B cell (primary cell): Measurements from ENCODE around the gene CMTM7. TPM values are rescaled to one million over a fixed set of nuclear protein-coding genes. Genes with fewer than 3 reads are reported as not detected.

Source experiments
- ATAC-seq: fragments of 200-7000 bp; cut with Tn5 transposase; one replicate; pipeline ENCODE4 v1.10.0; 2021; ENCODE audit warnings: low read depth, mild to moderate bottlenecking, moderate number of reproducible peaks, moderate library complexity
- CTCF ChIA-PET: fragments of 350-600 bp; sonication (Branson Sonifier 250); formaldehyde crosslinking; loops from one replicate; lab custom pipeline; 2021; ENCODE audit warnings: antibody characterized with exemption, inconsistent platforms; lab: Charles Lee
- POLR2A ChIA-PET: fragments of 350-600 bp; sonication (Branson Sonifier 250); formaldehyde crosslinking; loops from one replicate; lab custom pipeline; 2021; ENCODE audit warnings: antibody characterized with exemption; lab: Charles Lee
- DNase-seq: peaks from one replicate; pipeline ENCODE4 v3.0.0; 2013
- H2AFZ ChIP-seq: 2 replicates; pipeline ENCODE4 v1.6.1; 2012; ENCODE audit warnings: mild to moderate bottlenecking, low read depth, low read length; ENCODE audit not compliant: insufficient read depth, poor library complexity, severe bottlenecking
- H3K27ac ChIP-seq, 2 donors: 1 replicate in 1 of 2; 2 replicates in 1 of 2; pipeline ENCODE4 v1.5.1; 2012 to 2013; ENCODE audit warnings: low read length in 2 of 2, mild to moderate bottlenecking in 2 of 2, moderate library complexity in 1 of 2
- H3K27me3 ChIP-seq, 4 experiments: fragments of 200-600 bp in 1 of 4; sonication (generic) in 1 of 4; replicated peaks in 1 of 4; 1 replicate in 2 of 4; 2 replicates in 2 of 4; pipeline versions ENCODE4 v1.6.1 to v1.7.0; 2013 to 2016; ENCODE audit warnings: low read length in 3 of 4, mild to moderate bottlenecking in 2 of 4, mixed read lengths in 1 of 4, moderate library complexity in 1 of 4; ENCODE audit not compliant: insufficient read depth in 4 of 4, control insufficient read depth in 3 of 4; ENCODE audit errors: control extremely low read depth in 1 of 4
- H3K36me3 ChIP-seq, 2 experiments: replicated peaks in 1 of 2; 1 replicate in 1 of 2; 2 replicates in 1 of 2; pipeline versions ENCODE4 v1.6.1 to v1.7.1; 2013; ENCODE audit warnings: low read length in 1 of 2; ENCODE audit not compliant: insufficient read depth in 2 of 2, control insufficient read depth in 1 of 2; ENCODE audit errors: control extremely low read depth in 1 of 2, extremely low read depth in 1 of 2
- H3K4me1 ChIP-seq, 2 donors: fragments of 200-600 bp in 1 of 2; sonication (generic) in 1 of 2; 1 replicate in 1 of 2; 2 replicates in 1 of 2; pipeline versions ENCODE4 v1.5.1 to v1.6.1; 2013 to 2017; ENCODE audit warnings: low read length in 2 of 2; ENCODE audit not compliant: control insufficient read depth in 2 of 2, insufficient read depth in 2 of 2
- H3K4me2 ChIP-seq: replicated peaks from 2 replicates; pipeline ENCODE3; 2012; ENCODE audit warnings: mild to moderate bottlenecking, low read depth, low read length; ENCODE audit not compliant: poor library complexity, severe bottlenecking
- H3K4me3 ChIP-seq, 5 experiments: fragments of 200-600 bp in 1 of 5; sonication (generic) in 1 of 5; 1 replicate in 3 of 5; 2 replicates in 2 of 5; pipeline versions ENCODE4 v1.5.1 to v1.7.0; 2011 to 2016; ENCODE audit warnings: low read length in 4 of 5, mild to moderate bottlenecking in 4 of 5, low read depth in 2 of 5, control low read depth in 1 of 5, moderate library complexity in 1 of 5; ENCODE audit not compliant: insufficient read depth in 1 of 5; ENCODE audit errors: control extremely low read depth in 1 of 5, extremely low read depth in 1 of 5
- H3K79me2 ChIP-seq: fragments of 200-600 bp; sonication (generic); one replicate; pipeline ENCODE4 v1.6.0; 2016; ENCODE audit warnings: low read length; ENCODE audit not compliant: control insufficient read depth, insufficient read depth
- H3K9ac ChIP-seq: fragments of 200-600 bp; sonication (generic); 2 replicates; pipeline ENCODE4 v1.6.1; 2017; ENCODE audit warnings: mild to moderate bottlenecking, low read length, moderate library complexity
- H3K9me3 ChIP-seq, 3 donors: one replicate each; pipeline versions ENCODE4 v1.6.1 to v1.7.1; 2013; ENCODE audit warnings: low read length in 2 of 3; ENCODE audit not compliant: control insufficient read depth in 2 of 3, insufficient read depth in 1 of 3; ENCODE audit errors: control extremely low read depth in 1 of 3
- H4K20me1 ChIP-seq: 2 replicates; pipeline ENCODE4 v1.6.0; 2012; ENCODE audit warnings: mild to moderate bottlenecking, low read length; ENCODE audit not compliant: insufficient read depth, control insufficient read depth, poor library complexity, severe bottlenecking
- H3K27ac Mint-ChIP-seq: one replicate; pipeline ENCODE4 v1.8.0; 2021; ENCODE audit warnings: mixed read lengths
- H3K27me3 Mint-ChIP-seq: one replicate; pipeline ENCODE4 v1.8.0; 2021; ENCODE audit warnings: mixed read lengths
- H3K4me1 Mint-ChIP-seq: one replicate; pipeline ENCODE4 v1.8.0; 2021; ENCODE audit warnings: mixed read lengths
- H3K4me3 Mint-ChIP-seq: one replicate; pipeline ENCODE4 v1.8.0; 2021; ENCODE audit warnings: mixed read lengths
- H3K9me3 Mint-ChIP-seq: one replicate; pipeline ENCODE4 v1.8.0; 2022; ENCODE audit warnings: mixed read lengths; ENCODE audit not compliant: insufficient read depth
- EZH2 ChIP-seq: IDR thresholded peaks from 2 replicates; pipeline ENCODE4 v1.6.1; 2012; ENCODE audit warnings: borderline replicate concordance, low read depth, mild to moderate bottlenecking, moderate library complexity, low read length; ENCODE audit not compliant: insufficient read depth, poor library complexity, severe bottlenecking
- WGBS: methylation state at CpG from one replicate; pipeline ENCODE4 v1.1.5; 2013; ENCODE audit warnings: missing lambda C conversion rate; ENCODE audit not compliant: insufficient coverage; 5-methylcytosine and 5-hydroxymethylcytosine counted together
- intact Hi-C: fragments of 100-400 bp; cut with micrococcal nuclease; formaldehyde crosslinking; loops from one replicate; pipeline ENCODE4 v1.10.0; 2022
- polyA plus RNA-seq: library from polyadenylated mRNA; depleted of rRNA; stranded (reverse); fragments of >200 nt; gene quantifications from 2 replicates; pipeline ENCODE4 v1.2.3, GENCODE V29; 2012
- total RNA-seq, 2 donors: library from RNA; stranded (reverse); fragments of 120-200 nt in 1 of 2; gene quantifications; 1 replicate in 1 of 2; 2 replicates in 1 of 2; pipeline versions ENCODE4 v1.2.3 to v1.2.4, GENCODE V29; 2013 to 2022
- TF ChIP-seq, protein P1 (sequence below): fragments of 200-600 bp; IDR thresholded peaks from one replicate; pipeline ENCODE4 v1.8.0; 2022; ENCODE audit warnings: antibody characterized with exemption, mild to moderate bottlenecking

The CMTM7 gene
- total and polyA plus RNA-seq, 2 donors (not counting 1 experiment from before 2014, with no cell fraction given) = 71.5 to 76.1 TPM

DNA sequence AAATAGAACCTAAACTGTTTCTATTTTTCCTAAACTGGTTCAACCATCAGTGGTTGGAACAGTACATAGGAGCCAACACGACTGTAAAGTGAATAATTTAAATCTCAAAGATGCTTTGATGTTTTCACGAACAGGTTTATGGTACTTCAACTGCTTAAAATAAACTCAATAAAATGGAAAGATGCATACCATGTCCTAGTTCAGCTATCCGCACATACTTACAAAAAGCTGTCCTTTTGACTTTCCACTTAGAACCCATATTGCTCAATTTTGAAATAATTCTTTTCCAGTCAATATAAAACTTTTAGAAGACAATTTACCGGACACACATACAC, 110.1 kb downstream of the CMTM7 start:
- Histone ChIP-seq H3K27me3 (no peaks in the 10 kb centered on the region), H3K9ac (peak overlapping the region; percentile 99), H4K20me1 (no peaks in the 10 kb centered on the region), H3K4me2 (peak overlapping the region; percentile 79), H3K36me3 (peaks cover 0 to under 1% of the 10 kb centered on the region in 2 experiments), H3K4me3 (peak overlapping the region; percentile 82 to 99 (median 97)), H3K9me3 (no peaks in the 10 kb centered on the region), H3K79me2 (peaks cover 72% of the 10 kb centered on the region), H3K4me1 (peaks cover 26 to 29% of the 10 kb centered on the region in 2 donors), H3K27ac (peak overlapping the region; percentile 99), H2AFZ (peak overlapping the region; percentile 80)
- CTCF ChIA-PET = interaction anchor here (0.7 to 2.4 kb wide), 8 partner anchors 9 to 572 kb away, joined by 3 to 12 read pairs (median 4); no protein-coding TSS in a partner anchor
- no peak for DNase-seq
- no peaks in the 10 kb centered on the region for H3K9me3 Mint-ChIP-seq
- 5% methylated on average over 2 of the region's 4 CpGs for WGBS
- peak overlapping the region; percentile 93 for H3K27ac Mint-ChIP-seq
- intact Hi-C loops = loop anchor here (1.0 to 5.0 kb wide), 5 partner anchors 15 to 184 kb away; partner anchors contain the start of genes CNOT10 and DYNC1LI1
- no peak for ATAC-seq
- peaks cover 38% of the 10 kb centered on the region for H3K4me1 Mint-ChIP-seq
- peak overlapping the region; percentile 90 for H3K4me3 Mint-ChIP-seq
- H3K27me3 Mint-ChIP-seq = no peaks in the 10 kb centered on the region
- TF ChIP-seq, protein P1, sequence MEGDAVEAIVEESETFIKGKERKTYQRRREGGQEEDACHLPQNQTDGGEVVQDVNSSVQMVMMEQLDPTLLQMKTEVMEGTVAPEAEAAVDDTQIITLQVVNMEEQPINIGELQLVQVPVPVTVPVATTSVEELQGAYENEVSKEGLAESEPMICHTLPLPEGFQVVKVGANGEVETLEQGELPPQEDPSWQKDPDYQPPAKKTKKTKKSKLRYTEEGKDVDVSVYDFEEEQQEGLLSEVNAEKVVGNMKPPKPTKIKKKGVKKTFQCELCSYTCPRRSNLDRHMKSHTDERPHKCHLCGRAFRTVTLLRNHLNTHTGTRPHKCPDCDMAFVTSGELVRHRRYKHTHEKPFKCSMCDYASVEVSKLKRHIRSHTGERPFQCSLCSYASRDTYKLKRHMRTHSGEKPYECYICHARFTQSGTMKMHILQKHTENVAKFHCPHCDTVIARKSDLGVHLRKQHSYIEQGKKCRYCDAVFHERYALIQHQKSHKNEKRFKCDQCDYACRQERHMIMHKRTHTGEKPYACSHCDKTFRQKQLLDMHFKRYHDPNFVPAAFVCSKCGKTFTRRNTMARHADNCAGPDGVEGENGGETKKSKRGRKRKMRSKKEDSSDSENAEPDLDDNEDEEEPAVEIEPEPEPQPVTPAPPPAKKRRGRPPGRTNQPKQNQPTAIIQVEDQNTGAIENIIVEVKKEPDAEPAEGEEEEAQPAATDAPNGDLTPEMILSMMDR = no peak
- no peak for TF ChIP-seq EZH2
- POLR2A ChIA-PET = interaction anchor here (0.6 to 1.3 kb wide), 3 partner anchors 8 to 183 kb away, joined by 3 to 6 read pairs (median 4); partner anchors contain the start of gene CNOT10
